NCI-H460 (cell line): Measurements from ENCODE around the gene CD164L2. TPM values are rescaled to one million over a fixed set of nuclear protein-coding genes. Genes with fewer than 3 reads are reported as not detected.

ENCODE experiments used
- DNase-seq: peaks from one replicate; pipeline ENCODE4 v3.0.0-alpha.2; 2016; ENCODE audit warnings: low read depth; ENCODE audit errors: extremely low read depth
- total RNA-seq: library from RNA; depleted of rRNA; stranded (reverse); fragments of >200 nt; shearing (Covaris generic); gene quantifications from 2 replicates; pipeline ENCODE4 v1.2.3, GENCODE V29; 2014; rRNA removed

The CD164L2 gene
- total RNA-seq, 1 experiment from 2014 or later = not detected

- DNase-seq = no peak
Observed at GRCh38 chr1:27331922-27332321, 51.2 kb downstream of the CD164L2 start.

DNA sequence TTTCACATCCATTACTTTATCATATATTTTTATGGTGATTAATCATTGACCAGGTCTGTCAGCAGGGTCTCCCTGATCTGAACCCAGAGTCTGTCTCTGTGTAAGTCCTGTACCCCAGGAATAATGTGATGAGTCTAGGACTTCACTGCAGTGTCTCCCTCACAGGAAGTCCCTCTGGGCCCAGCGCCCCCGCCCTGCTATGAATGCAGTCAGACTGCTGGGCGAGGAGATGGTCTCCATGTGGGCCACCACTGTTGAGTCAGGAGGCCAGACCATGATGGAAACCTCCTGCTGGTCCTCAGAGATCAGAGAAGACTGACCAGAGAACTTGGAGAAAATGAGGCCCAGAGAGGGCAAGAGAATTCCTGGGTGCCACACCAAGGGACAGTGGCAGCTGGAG is 51.7 kb downstream of the CD164L2 start:
- DNase-seq = no peak

DNA sequence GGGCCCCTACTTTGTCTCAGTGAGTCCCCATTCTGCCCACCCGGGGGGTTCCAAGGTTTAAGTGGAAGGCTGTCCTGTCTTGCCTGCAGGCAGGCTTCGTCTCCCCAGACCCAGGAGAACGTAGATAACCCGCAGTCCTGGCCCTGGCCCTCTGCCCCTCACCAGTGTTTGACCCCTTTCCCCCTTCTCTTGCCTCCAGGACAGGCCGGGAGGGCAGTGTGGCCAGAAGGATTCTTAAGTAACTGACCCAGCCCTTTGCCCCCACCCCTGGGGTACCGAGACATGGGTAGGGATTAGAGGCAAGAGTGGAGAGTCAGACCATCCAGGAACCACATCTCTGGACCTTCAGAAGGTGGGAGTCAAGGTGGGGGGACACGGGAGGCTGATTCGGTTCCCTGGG is 52.3 kb downstream of the CD164L2 start:
- DNase-seq = no peak

Other genes with a start within 250 kb of the CD164L2 start
- 16.6 and 20.1 TPM in 2 replicates for gene SLC9A1, start 228.2 kb downstream of the CD164L2 start, total RNA-seq
- 10.3 and 11.2 TPM in 2 replicates for gene WDTC1, start 148.7 kb downstream of the CD164L2 start, total RNA-seq
- 17.2 and 19.2 TPM in 2 replicates for gene TMEM222, start 61.2 kb downstream of the CD164L2 start, total RNA-seq
- gene SYTL1, start 41.3 kb downstream of the CD164L2 start, total RNA-seq = 0.37 TPM in 1 of 2 replicates, not detected in the other
- 2.7 and 4.4 TPM in 2 replicates for gene MAP3K6, start 16.4 kb downstream of the CD164L2 start, total RNA-seq
- not detected in 2 replicates for gene FCN3, start 8.5 kb downstream of the CD164L2 start, total RNA-seq
- 1.0 and 1.1 TPM in 2 replicates for gene GPR3, start 9.3 kb upstream of the CD164L2 start, total RNA-seq
- 17.7 and 20.0 TPM in 2 replicates for gene WASF2, start 106.8 kb upstream of the CD164L2 start, total RNA-seq
- gene AHDC1, start 220.8 kb upstream of the CD164L2 start, total RNA-seq = 1.5 and 1.7 TPM in 2 replicates